Hepatocyte (in vitro differentiated cells): ENCODE results near the gene OBSCN. TPM values are rescaled to one million over a fixed set of nuclear protein-coding genes. Genes with fewer than 3 reads are reported as not detected.

Experiments
- DNase-seq: peaks from one replicate; pipeline ENCODE4 v3.0.0-alpha.2; 2016; ENCODE audit warnings: low spot score
- H2AFZ ChIP-seq: fragments of 200-600 bp; sonication (generic); 2 replicates; pipeline ENCODE4 v1.6.0; 2016; ENCODE audit warnings: antibody characterized with exemption, mild to moderate bottlenecking
- H3K27ac ChIP-seq: fragments of 200-600 bp; sonication (generic); 2 replicates; pipeline ENCODE4 v1.5.1; 2016; ENCODE audit warnings: mild to moderate bottlenecking
- H3K27me3 ChIP-seq: fragments of 200-600 bp; sonication (generic); 2 replicates; pipeline ENCODE4 v1.6.1; 2016
- H3K36me3 ChIP-seq: fragments of 200-600 bp; sonication (generic); replicated peaks from 2 replicates; pipeline ENCODE4 v1.5.1; 2016; ENCODE audit warnings: low read depth; ENCODE audit not compliant: insufficient read depth
- H3K4me1 ChIP-seq: fragments of 200-600 bp; sonication (generic); 2 replicates; pipeline ENCODE4 v1.5.1; 2016; ENCODE audit warnings: mild to moderate bottlenecking, moderate library complexity; ENCODE audit not compliant: insufficient read depth
- H3K4me2 ChIP-seq: fragments of 200-600 bp; sonication (generic); 2 replicates; pipeline ENCODE4 v1.6.0; 2016
- H3K4me3 ChIP-seq: fragments of 200-600 bp; sonication (generic); 2 replicates; pipeline ENCODE4 v1.5.1; 2016; ENCODE audit warnings: mild to moderate bottlenecking
- H3K79me2 ChIP-seq: fragments of 200-600 bp; sonication (generic); 2 replicates; pipeline ENCODE4 v1.6.0; 2017; ENCODE audit warnings: mild to moderate bottlenecking
- H3K9me2 ChIP-seq: fragments of 200-600 bp; sonication (generic); replicated peaks from 2 replicates; pipeline ENCODE4 v1.6.0; 2017; ENCODE audit warnings: mild to moderate bottlenecking; ENCODE audit not compliant: insufficient read depth
- H3K9me3 ChIP-seq: fragments of 200-600 bp; sonication (generic); 2 replicates; pipeline ENCODE4 v1.5.1; 2016; ENCODE audit warnings: low read depth, mild to moderate bottlenecking
- H4K20me1 ChIP-seq: fragments of 200-600 bp; sonication (generic); 2 replicates; pipeline ENCODE4 v1.6.0; 2016; ENCODE audit warnings: mild to moderate bottlenecking; ENCODE audit not compliant: insufficient read depth, poor library complexity, severe bottlenecking
- CTCF ChIP-seq: fragments of 200-600 bp; sonication (generic); IDR thresholded peaks from 2 replicates; pipeline ENCODE4 v1.5.1; 2016; ENCODE audit warnings: antibody characterized with exemption, mild to moderate bottlenecking; ENCODE audit not compliant: poor library complexity
- EZH2 ChIP-seq: fragments of 200-600 bp; sonication (generic); IDR thresholded peaks from 2 replicates; pipeline ENCODE4 v1.6.1; 2016; ENCODE audit warnings: antibody characterized with exemption, mild to moderate bottlenecking, borderline replicate concordance
- EZH2phosphoT487 ChIP-seq: fragments of 200-600 bp; sonication (generic); IDR thresholded peaks from one replicate; pipeline ENCODE4 v1.6.1; 2018; ENCODE audit warnings: antibody characterized with exemption, mild to moderate bottlenecking, low read depth, moderate library complexity; ENCODE audit not compliant: unreplicated experiment, severe bottlenecking
- WGBS: methylation state at CpG from one replicate; pipeline ENCODE4 v1.1.6; 2016; ENCODE audit warnings: low lambda C conversion rate; ENCODE audit errors: missing lambda C conversion rate; 5-methylcytosine and 5-hydroxymethylcytosine counted together
- polyA plus RNA-seq: library from polyadenylated mRNA; unstranded; fragments of >200 nt; fragmentation: Nextera tagmentation; extraction: Ambion mirVana; gene quantifications from 2 replicates; pipeline ENCODE4 v1.2.1, GENCODE V29; 2016
- total RNA-seq: library from RNA; depleted of rRNA; stranded (reverse); fragments of >200 nt; gene quantifications from 2 replicates; pipeline ENCODE4 v1.2.3, GENCODE V29; 2014

Gene OBSCN
- total and polyA plus RNA-seq, 2 experiments from 2014 or later: 15.0 to 22.4 TPM

- TF ChIP-seq CTCF (no peak), EZH2 (no peak), EZH2phosphoT487 (no peak)
- Histone ChIP-seq H3K4me2 (no peak overlapping the region), H3K9me2 (no peaks in the 10 kb centered on the region), H3K36me3 (no peaks in the 10 kb centered on the region), H3K79me2 (no peaks in the 10 kb centered on the region), H4K20me1 (no peaks in the 10 kb centered on the region), H3K4me1 (peaks cover 14% of the 10 kb centered on the region), H3K27ac (no peak overlapping the region), H3K9me3 (no peaks in the 10 kb centered on the region), H2AFZ (no peak overlapping the region), H3K27me3 (no peaks in the 10 kb centered on the region), H3K4me3 (no peak overlapping the region)
- 88% methylated on average over 13 of the region's 15 CpGs for WGBS
- DNase-seq: no peak
Observed at GRCh38 chr1:228160201-228160761, 47.6 kb upstream of the OBSCN start.

GRCh38 chr1:228161362-228161761 lies 46.5 kb upstream of the OBSCN start:
- no peaks in the 10 kb centered on the region for H3K36me3 ChIP-seq
- WGBS: 67% methylated on average over 6 of the region's 7 CpGs
- no peak overlapping the region for H3K4me2 ChIP-seq
- no peaks in the 10 kb centered on the region for H3K79me2 ChIP-seq
- DNase-seq: no peak
- H3K27ac ChIP-seq: no peak overlapping the region
- H3K27me3 ChIP-seq: no peaks in the 10 kb centered on the region
- no peaks in the 10 kb centered on the region for H3K9me3 ChIP-seq
- no peak overlapping the region for H2AFZ ChIP-seq
- H3K4me3 ChIP-seq: no peak overlapping the region
- H3K9me2 ChIP-seq: no peaks in the 10 kb centered on the region
- H4K20me1 ChIP-seq: no peaks in the 10 kb centered on the region
- TF ChIP-seq CTCF (no peak), EZH2phosphoT487 (no peak), EZH2 (no peak)
- H3K4me1 ChIP-seq: peaks cover 14% of the 10 kb centered on the region

GRCh38 chr1:228161866-228162265 lies 46.0 kb upstream of the OBSCN start:
- WGBS: 91% methylated on average over 9 of the region's 9 CpGs
- Histone ChIP-seq H3K36me3 (no peaks in the 10 kb centered on the region), H3K4me2 (no peak overlapping the region), H3K4me3 (no peak overlapping the region), H2AFZ (no peak overlapping the region), H4K20me1 (no peaks in the 10 kb centered on the region), H3K27me3 (no peaks in the 10 kb centered on the region), H3K9me2 (no peaks in the 10 kb centered on the region), H3K27ac (no peak overlapping the region), H3K79me2 (peaks cover 3% of the 10 kb centered on the region), H3K9me3 (no peaks in the 10 kb centered on the region), H3K4me1 (peaks cover 17% of the 10 kb centered on the region)
- no peak for DNase-seq
- TF ChIP-seq CTCF (no peak), EZH2phosphoT487 (no peak), EZH2 (no peak)
